Measurements from ENCODE around the gene PDZRN3.

- TF ChIP-seq CTCF (IDR thresholded peaks at IDR 0.05) (no peak), RAD21 (conservative IDR thresholded peaks at IDR 0.05 in 1 of 2, IDR thresholded peaks at IDR 0.05 in 1 of 2) (no peak), KDM5A (IDR thresholded peaks at IDR 0.05) (no peak), EP300 (IDR thresholded peaks at IDR 0.05) (no peak), POLR2AphosphoS2 (conservative IDR thresholded peaks at IDR 0.05; ENCODE audit: low read length) (no peak), NR3C1 (IDR thresholded peaks at IDR 0.05) (no peak), BHLHE40 (IDR thresholded peaks at IDR 0.05; ENCODE audit: low read depth, low read length) (no peak), JUNB (IDR thresholded peaks at IDR 0.05) (no peak), MYC (IDR thresholded peaks at IDR 0.05; ENCODE audit: borderline replicate concordance, low read length) (no peak), RCOR1 (IDR thresholded peaks at IDR 0.05; ENCODE audit: low read depth, low read length) (no peak), CBX8 (IDR thresholded peaks at IDR 0.05) (no peak), MAFK (IDR thresholded peaks at IDR 0.05; ENCODE audit: partially characterized antibody) (no peak), USF2 (IDR thresholded peaks at IDR 0.05) (no peak), SMC3 (IDR thresholded peaks at IDR 0.05) (no peak)
These were observed 171.1 kb downstream of the PDZRN3 start for GRCh38 chr3:73453666-73454065.
